ENCODE results near the gene SYNJ1. TPM values are rescaled to one million over a fixed set of nuclear protein-coding genes. Genes with fewer than 3 reads are reported as not detected.

The SYNJ1 gene
- total RNA-seq, 3 donors from 2014 or later (not counting 1 experiment from before 2014, with no cell fraction given) = 16.2 to 22.4 (median 20.1) TPM

DNA sequence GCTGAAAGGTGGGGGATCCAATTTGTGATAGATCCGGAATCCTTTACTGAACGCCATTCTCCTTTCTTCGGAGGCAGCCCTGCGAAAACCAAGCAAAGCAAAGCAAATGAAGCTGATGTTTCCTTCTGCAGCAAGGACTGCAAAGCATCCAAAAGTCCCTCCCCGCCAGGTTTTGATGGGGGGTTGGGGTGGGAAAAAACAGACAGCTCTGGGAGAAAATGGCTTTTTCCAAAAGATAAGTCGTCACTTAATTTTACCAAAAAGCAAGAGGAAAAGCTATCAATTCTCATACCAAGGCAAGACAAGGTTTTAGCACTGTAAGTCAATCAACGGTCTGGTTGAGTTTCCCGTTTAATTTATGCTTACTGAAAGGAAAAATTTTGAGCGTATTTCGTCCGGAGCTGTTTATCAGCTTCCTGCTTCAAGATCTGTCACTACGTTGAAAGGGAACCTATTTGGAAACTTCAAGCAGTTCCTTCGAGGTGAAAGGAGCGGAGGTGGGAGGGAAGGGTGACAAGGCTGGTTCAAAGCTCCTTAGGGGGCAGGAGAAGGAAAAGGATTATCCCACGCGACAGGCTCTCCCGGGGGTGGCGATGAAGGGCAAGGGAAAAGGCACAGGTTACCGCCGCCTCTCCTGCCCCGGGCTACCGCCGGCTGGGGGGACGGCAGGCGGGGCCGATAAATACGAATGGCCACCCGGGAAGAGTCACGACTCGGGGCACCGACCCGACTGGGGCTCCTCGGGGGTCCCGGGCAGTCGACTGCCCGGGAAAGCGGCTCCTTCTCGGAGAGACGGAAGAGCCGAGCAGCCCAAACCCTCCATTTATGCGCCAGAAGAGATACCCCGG lies 750 bp downstream of the SYNJ1 start:
- peak in 1 of 3 donors; percentile 7 for ATAC-seq
- H3K27ac ChIP-seq (ENCODE audit: low read length) = peak overlapping the region; percentile 78

DNA sequence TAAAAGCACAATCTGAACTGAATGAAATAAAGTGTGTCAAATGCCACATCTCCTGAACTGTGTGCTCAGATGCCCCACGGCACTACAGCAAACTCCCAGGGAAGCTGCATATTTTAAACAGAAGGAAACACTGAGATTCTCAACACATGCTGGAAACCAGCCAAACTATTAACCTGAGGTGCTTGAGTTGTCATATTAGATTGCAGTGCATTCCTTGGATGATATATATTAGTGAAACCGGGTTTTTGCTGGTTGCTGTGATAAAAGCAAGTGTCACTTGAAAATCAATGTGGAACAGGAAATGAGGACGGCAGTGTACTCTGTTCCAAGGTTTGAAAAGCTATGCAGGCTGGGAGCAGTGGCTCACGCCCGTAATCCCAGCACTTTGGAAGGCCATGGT lies 8.7 kb downstream of the SYNJ1 start:
- Mint-ChIP-seq H3K27me3 (ENCODE audit: low read depth in 2 of 2) (no peaks in the 10 kb centered on the region), H3K36me3 (no peaks in the 10 kb centered on the region), H3K9me3 (no peaks in the 10 kb centered on the region), H3K4me3 (no peak overlapping the region), H3K4me1 (peaks cover 15 to 25% of the 10 kb centered on the region in 2 donors), H3K27ac (no peak overlapping the region)
- WGBS (ENCODE audit: insufficient coverage) = 87% methylated on average over 5 of the region's 5 CpGs
- ATAC-seq (no peak), DNase-seq (no peak)
- Histone ChIP-seq H3K27me3 (ENCODE audit: control insufficient read depth, insufficient read depth, low read length) (no peaks in the 10 kb centered on the region), H3K4me1 (ENCODE audit: control insufficient read depth, insufficient read depth, low read length) (no peaks in the 10 kb centered on the region), H3K27ac (ENCODE audit: low read length) (no peak overlapping the region), H3K4me3 (ENCODE audit: low read length) (no peak overlapping the region), H3K9me3 (ENCODE audit: control insufficient read depth, insufficient read depth, low read length) (no peaks in the 10 kb centered on the region), H3K36me3 (ENCODE audit: control insufficient read depth, insufficient read depth, low read length) (peaks cover 5% of the 10 kb centered on the region)
- intact Hi-C loops (cut with micrococcal nuclease) = no loop called here
- TF ChIP-seq, protein P1, sequence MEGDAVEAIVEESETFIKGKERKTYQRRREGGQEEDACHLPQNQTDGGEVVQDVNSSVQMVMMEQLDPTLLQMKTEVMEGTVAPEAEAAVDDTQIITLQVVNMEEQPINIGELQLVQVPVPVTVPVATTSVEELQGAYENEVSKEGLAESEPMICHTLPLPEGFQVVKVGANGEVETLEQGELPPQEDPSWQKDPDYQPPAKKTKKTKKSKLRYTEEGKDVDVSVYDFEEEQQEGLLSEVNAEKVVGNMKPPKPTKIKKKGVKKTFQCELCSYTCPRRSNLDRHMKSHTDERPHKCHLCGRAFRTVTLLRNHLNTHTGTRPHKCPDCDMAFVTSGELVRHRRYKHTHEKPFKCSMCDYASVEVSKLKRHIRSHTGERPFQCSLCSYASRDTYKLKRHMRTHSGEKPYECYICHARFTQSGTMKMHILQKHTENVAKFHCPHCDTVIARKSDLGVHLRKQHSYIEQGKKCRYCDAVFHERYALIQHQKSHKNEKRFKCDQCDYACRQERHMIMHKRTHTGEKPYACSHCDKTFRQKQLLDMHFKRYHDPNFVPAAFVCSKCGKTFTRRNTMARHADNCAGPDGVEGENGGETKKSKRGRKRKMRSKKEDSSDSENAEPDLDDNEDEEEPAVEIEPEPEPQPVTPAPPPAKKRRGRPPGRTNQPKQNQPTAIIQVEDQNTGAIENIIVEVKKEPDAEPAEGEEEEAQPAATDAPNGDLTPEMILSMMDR (IDR thresholded peaks at IDR 0.05) = no peak

More for the DNA sequence above, 750 bp downstream of the SYNJ1 start:
- TF ChIP-seq, protein P1 (IDR thresholded peaks at IDR 0.05) = no peak
- H3K27me3 Mint-ChIP-seq (ENCODE audit: low read depth in 2 of 2) = no peaks in the 10 kb centered on the region
- Histone ChIP-seq H3K27me3 (ENCODE audit: control insufficient read depth, insufficient read depth, low read length) (no peaks in the 10 kb centered on the region), H3K4me1 (ENCODE audit: control insufficient read depth, insufficient read depth, low read length) (peaks cover 6% of the 10 kb centered on the region), H3K9me3 (ENCODE audit: control insufficient read depth, insufficient read depth, low read length) (no peaks in the 10 kb centered on the region), H3K4me3 (ENCODE audit: low read length) (peak overlapping the region; percentile 92), H3K36me3 (ENCODE audit: control insufficient read depth, insufficient read depth, low read length) (no peaks in the 10 kb centered on the region)
- intact Hi-C loops (cut with micrococcal nuclease) = loop anchor here (5.0 kb wide), 1 partner anchor 915 kb away; the partner anchor contains the start of genes CRYZL1 and ITSN1
- no peaks in the 10 kb centered on the region for H3K36me3 Mint-ChIP-seq
- H3K9me3 Mint-ChIP-seq = no peaks in the 10 kb centered on the region
- peaks cover 31 to 32% of the 10 kb centered on the region in 2 donors for H3K4me1 Mint-ChIP-seq
- DNase-seq = peak in 1 of 2 donors; percentile 47
- peak overlapping the region; percentile 85 to 96 for H3K27ac Mint-ChIP-seq
- H3K4me3 Mint-ChIP-seq = peak overlapping the region; percentile 95
- WGBS (ENCODE audit: insufficient coverage) = under 1% methylated on average over 42 of the region's 42 CpGs

DNA sequence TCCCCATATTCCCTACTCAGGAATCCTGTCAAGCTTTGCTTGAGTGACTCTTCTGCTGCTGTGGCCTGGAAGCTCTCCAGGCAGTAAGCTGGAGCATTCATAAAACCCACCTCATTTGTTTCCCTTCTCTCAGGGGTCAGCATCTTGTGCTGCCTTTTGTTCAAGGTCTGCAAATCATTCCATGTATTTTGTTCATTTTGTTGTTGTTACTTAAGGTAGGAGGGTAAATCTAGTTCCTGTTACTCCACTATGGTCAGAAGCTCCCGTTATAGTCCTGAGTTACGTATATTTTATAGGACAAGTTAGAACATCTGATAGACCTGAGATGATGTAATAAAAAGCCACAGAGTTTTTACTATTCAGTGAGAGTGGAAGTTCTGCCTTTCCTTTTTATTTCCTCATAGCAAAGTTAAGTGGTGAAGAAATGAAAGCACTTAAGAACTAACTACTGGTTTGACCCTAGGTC lies 9.9 kb downstream of the SYNJ1 start:
- no peaks in the 10 kb centered on the region for H3K27me3 Mint-ChIP-seq (ENCODE audit: low read depth in 2 of 2)
- WGBS (ENCODE audit: insufficient coverage) = 71% methylated on average over 1 of the region's 2 CpGs
- no peak for DNase-seq
- H3K4me1 Mint-ChIP-seq = peaks cover 7 to 19% of the 10 kb centered on the region in 2 donors
- Histone ChIP-seq H3K9me3 (ENCODE audit: control insufficient read depth, insufficient read depth, low read length) (no peaks in the 10 kb centered on the region), H3K27me3 (ENCODE audit: control insufficient read depth, insufficient read depth, low read length) (no peaks in the 10 kb centered on the region), H3K36me3 (ENCODE audit: control insufficient read depth, insufficient read depth, low read length) (peaks cover 5% of the 10 kb centered on the region), H3K4me1 (ENCODE audit: control insufficient read depth, insufficient read depth, low read length) (no peaks in the 10 kb centered on the region), H3K27ac (ENCODE audit: low read length) (no peak overlapping the region), H3K4me3 (ENCODE audit: low read length) (no peak overlapping the region)
- ATAC-seq = no peak
- H3K4me3 Mint-ChIP-seq = no peak overlapping the region
- H3K27ac Mint-ChIP-seq = no peak overlapping the region
- no peaks in the 10 kb centered on the region for H3K9me3 Mint-ChIP-seq
- intact Hi-C loops (cut with micrococcal nuclease) = no loop called here
- no peaks in the 10 kb centered on the region for H3K36me3 Mint-ChIP-seq
- TF ChIP-seq, protein P1 (IDR thresholded peaks at IDR 0.05) = no peak
